Smooth muscle cell (in vitro differentiated cells): Measurements from ENCODE around the gene PRND. TPM values are rescaled to one million over a fixed set of nuclear protein-coding genes. Genes with fewer than 3 reads are reported as not detected.
A peak's percentile ranks its signal among the peaks of the same experiment; 100 is the strongest.

ENCODE experiments used
- DNase-seq: peaks from one replicate; lab custom pipeline; 2025; ENCODE audit not compliant: unreplicated experiment; lab: John Stamatoyannopoulos, UW
- H2AFZ ChIP-seq: fragments of 200-600 bp; sonication (generic); 2 replicates; pipeline ENCODE4 v1.6.0; 2016; ENCODE audit warnings: antibody characterized with exemption, low read depth, mild to moderate bottlenecking
- H3F3A ChIP-seq: fragments of 200-600 bp; sonication (generic); 2 replicates; pipeline ENCODE4 v1.6.0; 2017; ENCODE audit warnings: antibody characterized with exemption, low read depth
- H3K27ac ChIP-seq: fragments of 200-600 bp; sonication (generic); 2 replicates; pipeline ENCODE4 v1.5.1; 2016; ENCODE audit warnings: low read depth, mild to moderate bottlenecking
- H3K27me3 ChIP-seq: fragments of 200-600 bp; sonication (generic); 2 replicates; pipeline ENCODE4 v1.6.1; 2016; ENCODE audit warnings: low read depth, mild to moderate bottlenecking
- H3K36me3 ChIP-seq: fragments of 200-600 bp; sonication (generic); 2 replicates; pipeline ENCODE4 v1.5.1; 2016; ENCODE audit warnings: low read depth
- H3K4me1 ChIP-seq: fragments of 200-600 bp; sonication (generic); 2 replicates; pipeline ENCODE4 v1.5.1; 2016; ENCODE audit warnings: low read depth
- H3K4me2 ChIP-seq: fragments of 200-600 bp; sonication (generic); 2 replicates; pipeline ENCODE4 v1.6.0; 2016; ENCODE audit warnings: mild to moderate bottlenecking
- H3K4me3 ChIP-seq: fragments of 200-600 bp; sonication (generic); 2 replicates; pipeline ENCODE4 v1.5.1; 2016; ENCODE audit warnings: mild to moderate bottlenecking
- H3K79me2 ChIP-seq: fragments of 200-600 bp; sonication (generic); 2 replicates; pipeline ENCODE4 v1.6.0; 2016; ENCODE audit warnings: low read depth, mild to moderate bottlenecking
- H3K9ac ChIP-seq: fragments of 200-600 bp; sonication (generic); 2 replicates; pipeline ENCODE4 v1.6.0; 2016; ENCODE audit warnings: low read depth
- H3K9me3 ChIP-seq: fragments of 200-600 bp; sonication (generic); replicated peaks from 2 replicates; pipeline ENCODE4 v1.5.1; 2016; ENCODE audit warnings: low read depth
- H4K20me1 ChIP-seq: fragments of 200-600 bp; sonication (generic); 2 replicates; pipeline ENCODE4 v1.6.0; 2016; ENCODE audit warnings: low read depth
- WGBS: methylation state at CpG from one replicate; pipeline ENCODE4 v1.1.7; 2016; ENCODE audit warnings: low lambda C conversion rate; 5-methylcytosine and 5-hydroxymethylcytosine counted together
- polyA plus RNA-seq: library from polyadenylated mRNA; unstranded; fragments of >200 nt; fragmentation: Nextera tagmentation; extraction: Ambion mirVana; gene quantifications from 2 replicates; pipeline ENCODE4 v1.2.1, GENCODE V29; 2016
- total RNA-seq: library from RNA; depleted of rRNA; stranded (reverse); fragments of >200 nt; gene quantifications from 2 replicates; pipeline ENCODE4 v1.2.3, GENCODE V29; 2014
- TF ChIP-seq, protein P1 (sequence below): fragments of 200-600 bp; sonication (generic); IDR thresholded peaks from 2 replicates; pipeline ENCODE4 v1.5.1; 2017; ENCODE audit warnings: borderline replicate concordance, mild to moderate bottlenecking, antibody characterized with exemption; ENCODE audit not compliant: insufficient read depth, poor library complexity, severe bottlenecking

PRND gene
- total and polyA plus RNA-seq, 2 experiments from 2014 or later: not detected

- no peak overlapping the region for H3K4me2 ChIP-seq
- H3K4me1 ChIP-seq: peaks cover 7% of the 10 kb centered on the region
- H3K9me3 ChIP-seq: no peaks in the 10 kb centered on the region
- no peaks in the 10 kb centered on the region for H3K36me3 ChIP-seq
- no peak for DNase-seq
- H2AFZ ChIP-seq: no peak overlapping the region
- H3F3A ChIP-seq: peaks cover 10% of the 10 kb centered on the region
- no peak overlapping the region for H3K4me3 ChIP-seq
- no peak overlapping the region for H3K9ac ChIP-seq
- no peaks in the 10 kb centered on the region for H3K27me3 ChIP-seq
- TF ChIP-seq, protein P1, sequence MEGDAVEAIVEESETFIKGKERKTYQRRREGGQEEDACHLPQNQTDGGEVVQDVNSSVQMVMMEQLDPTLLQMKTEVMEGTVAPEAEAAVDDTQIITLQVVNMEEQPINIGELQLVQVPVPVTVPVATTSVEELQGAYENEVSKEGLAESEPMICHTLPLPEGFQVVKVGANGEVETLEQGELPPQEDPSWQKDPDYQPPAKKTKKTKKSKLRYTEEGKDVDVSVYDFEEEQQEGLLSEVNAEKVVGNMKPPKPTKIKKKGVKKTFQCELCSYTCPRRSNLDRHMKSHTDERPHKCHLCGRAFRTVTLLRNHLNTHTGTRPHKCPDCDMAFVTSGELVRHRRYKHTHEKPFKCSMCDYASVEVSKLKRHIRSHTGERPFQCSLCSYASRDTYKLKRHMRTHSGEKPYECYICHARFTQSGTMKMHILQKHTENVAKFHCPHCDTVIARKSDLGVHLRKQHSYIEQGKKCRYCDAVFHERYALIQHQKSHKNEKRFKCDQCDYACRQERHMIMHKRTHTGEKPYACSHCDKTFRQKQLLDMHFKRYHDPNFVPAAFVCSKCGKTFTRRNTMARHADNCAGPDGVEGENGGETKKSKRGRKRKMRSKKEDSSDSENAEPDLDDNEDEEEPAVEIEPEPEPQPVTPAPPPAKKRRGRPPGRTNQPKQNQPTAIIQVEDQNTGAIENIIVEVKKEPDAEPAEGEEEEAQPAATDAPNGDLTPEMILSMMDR: no peak
- H3K79me2 ChIP-seq: peaks cover 11% of the 10 kb centered on the region
- H4K20me1 ChIP-seq: peaks cover 11% of the 10 kb centered on the region
- 93% methylated on average over 2 of the region's 2 CpGs for WGBS
- H3K27ac ChIP-seq: no peak overlapping the region
These were observed 38.4 kb upstream of the PRND start for GRCh38 chr20:4683261-4683660.

DNA sequence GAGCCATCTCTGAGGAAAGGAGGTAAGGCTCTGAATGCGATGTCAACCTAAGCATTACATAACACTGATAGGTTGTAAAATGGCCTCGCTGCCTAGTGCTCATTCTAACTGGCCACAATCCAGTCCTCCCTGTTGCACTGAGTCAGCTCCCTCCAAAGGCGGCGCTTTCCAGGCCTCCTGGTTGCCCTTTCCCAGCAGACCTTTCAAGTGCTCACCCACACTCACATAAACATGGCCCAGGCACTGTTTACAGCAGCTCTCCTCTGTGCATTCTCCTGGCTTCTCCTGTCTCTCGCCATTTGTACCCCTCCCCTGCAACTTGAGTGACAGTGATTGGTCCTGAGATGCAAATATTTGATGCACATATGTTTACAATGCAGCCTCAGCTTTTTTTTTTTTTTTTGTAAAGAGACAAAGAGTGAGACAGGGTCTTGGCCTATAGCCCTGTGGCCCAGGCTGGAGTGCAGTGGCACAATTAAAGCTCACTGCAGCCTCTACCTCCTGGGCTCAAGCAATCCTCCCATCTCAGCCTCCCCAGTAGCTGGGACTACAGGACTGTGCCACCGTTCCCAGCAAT lies 36.8 kb upstream of the PRND start:
- H3K9ac ChIP-seq: no peak overlapping the region
- TF ChIP-seq, protein P1: no peak
- H3K9me3 ChIP-seq: no peaks in the 10 kb centered on the region
- H2AFZ ChIP-seq: no peak overlapping the region
- peaks cover 14% of the 10 kb centered on the region for H3F3A ChIP-seq
- no peak overlapping the region for H3K4me2 ChIP-seq
- no peak overlapping the region for H3K4me3 ChIP-seq
- H3K27me3 ChIP-seq: no peaks in the 10 kb centered on the region
- H3K36me3 ChIP-seq: no peaks in the 10 kb centered on the region
- DNase-seq: no peak
- H3K4me1 ChIP-seq: peaks cover 7% of the 10 kb centered on the region
- WGBS: 30% methylated on average over 6 of the region's 6 CpGs
- peaks cover 27% of the 10 kb centered on the region for H3K79me2 ChIP-seq
- H4K20me1 ChIP-seq: peaks cover 28% of the 10 kb centered on the region
- H3K27ac ChIP-seq: no peak overlapping the region

GRCh38 chr20:4685923-4686221 lies 35.8 kb upstream of the PRND start:
- Histone ChIP-seq H3K79me2 (peaks cover 37% of the 10 kb centered on the region), H2AFZ (peak overlapping the region; percentile 83), H3F3A (peaks cover 14% of the 10 kb centered on the region), H3K4me3 (peak overlapping the region; percentile 95), H4K20me1 (peaks cover 37% of the 10 kb centered on the region), H3K9ac (peak overlapping the region; percentile 93), H3K27me3 (no peaks in the 10 kb centered on the region), H3K36me3 (no peaks in the 10 kb centered on the region), H3K4me2 (peak overlapping the region; percentile 93), H3K9me3 (no peaks in the 10 kb centered on the region), H3K27ac (peak overlapping the region; percentile 87), H3K4me1 (peaks cover 7% of the 10 kb centered on the region)
- 10% methylated on average over 8 of the region's 8 CpGs for WGBS
- no peak for DNase-seq
- TF ChIP-seq, protein P1: no peak

- Histone ChIP-seq H3K4me1 (peaks cover 7% of the 10 kb centered on the region), H2AFZ (no peak overlapping the region), H3F3A (peaks cover 14% of the 10 kb centered on the region), H3K27ac (no peak overlapping the region), H3K9ac (no peak overlapping the region), H3K79me2 (peaks cover 61% of the 10 kb centered on the region), H3K27me3 (no peaks in the 10 kb centered on the region), H3K9me3 (no peaks in the 10 kb centered on the region), H4K20me1 (peaks cover 62% of the 10 kb centered on the region), H3K4me3 (no peak overlapping the region), H3K36me3 (no peaks in the 10 kb centered on the region), H3K4me2 (no peak overlapping the region)
- 94% methylated on average over 2 of the region's 2 CpGs for WGBS
- DNase-seq: no peak
- TF ChIP-seq, protein P1: no peak
These were observed 33.4 kb upstream of the PRND start for GRCh38 chr20:4688305-4688704.
